Peyer's patch (tissue), 4 donors: ENCODE measurements around the gene SEMA5A. TPM values are rescaled to one million over a fixed set of nuclear protein-coding genes. Genes with fewer than 3 reads are reported as not detected.

Experiments used
- DNase-seq, 3 donors: peaks; one replicate each; pipeline ENCODE4 v3.0.0-alpha.2; 2017 to 2019
- H3K27ac ChIP-seq, 4 donors: fragments of 200-600 bp; sonication (generic); one replicate each; pipeline ENCODE4 v1.5.1; 2016 to 2019
- H3K27me3 ChIP-seq, 2 donors: fragments of 200-600 bp; sonication (generic); one replicate each; pipeline ENCODE4 v1.5.1; 2019
- H3K36me3 ChIP-seq, 3 donors: fragments of 200-600 bp; sonication (generic); one replicate each; pipeline ENCODE4 v1.5.1; 2016 to 2019
- H3K4me1 ChIP-seq, 4 donors: fragments of 200-600 bp; sonication (generic); one replicate each; pipeline ENCODE4 v1.5.1; 2016 to 2019
- H3K4me3 ChIP-seq, 4 donors: fragments of 200-600 bp; sonication (generic); 1 replicate in 3 of 4; 2 replicates in 1 of 4; pipeline ENCODE4 v1.5.1; 2016 to 2019; ENCODE audit warnings: mild to moderate bottlenecking in 1 of 4
- H3K9me3 ChIP-seq, 4 donors: fragments of 200-600 bp; sonication (generic); one replicate each; pipeline ENCODE4 v1.5.1; 2016 to 2019; ENCODE audit warnings: mild to moderate bottlenecking in 1 of 4
- POLR2A ChIP-seq, 2 donors: fragments of 450-650 bp; IDR thresholded peaks; one replicate each; pipeline ENCODE4 v1.5.1; 2017; ENCODE audit warnings: antibody characterized with exemption in 2 of 2, mild to moderate bottlenecking in 2 of 2, moderate library complexity in 2 of 2
- total RNA-seq, 4 donors: library from RNA; depleted of rRNA; stranded (reverse); fragments of >200 nt; gene quantifications; one replicate each; pipeline ENCODE4 v1.1.0, GENCODE V29; 2016
- TF ChIP-seq, protein P1 (sequence below), 6 experiments: fragments of 450-650 bp in 4 of 6; fragments of 200-600 bp in 2 of 6; sonication (generic) in 1 of 6; IDR thresholded peaks; one replicate each; pipeline ENCODE4 v1.5.1; 2017 to 2019; ENCODE audit warnings: antibody characterized with exemption in 6 of 6, mild to moderate bottlenecking in 3 of 6, moderate library complexity in 1 of 6

The SEMA5A gene
- total RNA-seq, 4 donors from 2014 or later: 11.6 to 22.5 (median 18.2) TPM

DNA sequence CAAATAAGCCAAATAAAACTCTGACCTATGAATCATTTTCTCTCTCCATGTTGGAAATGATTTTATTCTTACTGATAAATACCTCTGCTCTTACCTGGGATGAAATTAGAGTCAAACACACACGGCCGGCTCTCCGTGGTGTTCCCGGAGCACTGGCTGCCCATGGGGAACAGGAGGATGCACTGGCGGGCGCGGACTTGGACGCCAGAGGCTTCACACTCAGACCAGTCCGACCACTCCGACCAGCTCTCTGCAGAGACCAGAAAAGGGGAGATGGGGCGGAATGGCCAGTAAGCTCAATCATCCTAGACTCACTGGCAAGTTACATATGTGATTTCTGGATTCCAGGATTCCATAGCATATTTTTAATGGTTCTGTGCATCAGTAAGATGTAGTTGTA lies 494.1 kb downstream of the SEMA5A start:
- DNase-seq: no peak
- Histone ChIP-seq H3K27me3 (no peaks in the 10 kb centered on the region), H3K36me3 (peaks cover 0 to 6% (median 0%) of the 10 kb centered on the region in 3 donors)

DNA sequence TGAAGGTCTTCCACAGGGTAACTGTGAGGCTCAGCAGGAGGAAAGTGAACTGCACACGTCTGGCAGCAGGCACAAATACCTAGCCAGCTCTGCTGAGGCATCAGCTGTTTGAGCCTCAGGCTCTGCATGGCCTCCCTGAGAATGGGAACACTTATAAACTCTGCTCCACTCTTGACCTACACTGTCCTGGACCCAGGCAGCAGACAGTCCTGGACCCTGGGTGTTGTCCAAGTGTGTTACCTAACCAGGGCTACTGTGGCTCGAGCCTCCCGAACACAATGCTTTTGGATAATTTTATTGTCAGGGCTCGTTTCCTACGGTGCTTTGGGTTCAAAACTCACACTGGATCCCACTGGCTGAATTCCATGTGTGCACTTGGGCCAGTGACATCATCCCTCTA lies 497.9 kb downstream of the SEMA5A start:
- Histone ChIP-seq H3K9me3 (no peaks in the 10 kb centered on the region), H3K27ac (no peak overlapping the region), H3K27me3 (no peaks in the 10 kb centered on the region), H3K4me3 (no peak overlapping the region), H3K4me1 (no peaks in the 10 kb centered on the region), H3K36me3 (peaks cover 0 to 20% (median 0%) of the 10 kb centered on the region in 3 donors)
- DNase-seq: no peak
- TF ChIP-seq, protein P1, sequence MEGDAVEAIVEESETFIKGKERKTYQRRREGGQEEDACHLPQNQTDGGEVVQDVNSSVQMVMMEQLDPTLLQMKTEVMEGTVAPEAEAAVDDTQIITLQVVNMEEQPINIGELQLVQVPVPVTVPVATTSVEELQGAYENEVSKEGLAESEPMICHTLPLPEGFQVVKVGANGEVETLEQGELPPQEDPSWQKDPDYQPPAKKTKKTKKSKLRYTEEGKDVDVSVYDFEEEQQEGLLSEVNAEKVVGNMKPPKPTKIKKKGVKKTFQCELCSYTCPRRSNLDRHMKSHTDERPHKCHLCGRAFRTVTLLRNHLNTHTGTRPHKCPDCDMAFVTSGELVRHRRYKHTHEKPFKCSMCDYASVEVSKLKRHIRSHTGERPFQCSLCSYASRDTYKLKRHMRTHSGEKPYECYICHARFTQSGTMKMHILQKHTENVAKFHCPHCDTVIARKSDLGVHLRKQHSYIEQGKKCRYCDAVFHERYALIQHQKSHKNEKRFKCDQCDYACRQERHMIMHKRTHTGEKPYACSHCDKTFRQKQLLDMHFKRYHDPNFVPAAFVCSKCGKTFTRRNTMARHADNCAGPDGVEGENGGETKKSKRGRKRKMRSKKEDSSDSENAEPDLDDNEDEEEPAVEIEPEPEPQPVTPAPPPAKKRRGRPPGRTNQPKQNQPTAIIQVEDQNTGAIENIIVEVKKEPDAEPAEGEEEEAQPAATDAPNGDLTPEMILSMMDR (IDR thresholded peaks at IDR 0.05): no peak

More for the DNA sequence above, 494.1 kb downstream of the SEMA5A start:
- Histone ChIP-seq H3K9me3 (no peaks in the 10 kb centered on the region), H3K4me3 (no peak overlapping the region), H3K27ac (no peak overlapping the region), H3K4me1 (no peaks in the 10 kb centered on the region)
- TF ChIP-seq, protein P1 (IDR thresholded peaks at IDR 0.05): no peak
- no peak for TF ChIP-seq POLR2A (IDR thresholded peaks at IDR 0.05)

DNA sequence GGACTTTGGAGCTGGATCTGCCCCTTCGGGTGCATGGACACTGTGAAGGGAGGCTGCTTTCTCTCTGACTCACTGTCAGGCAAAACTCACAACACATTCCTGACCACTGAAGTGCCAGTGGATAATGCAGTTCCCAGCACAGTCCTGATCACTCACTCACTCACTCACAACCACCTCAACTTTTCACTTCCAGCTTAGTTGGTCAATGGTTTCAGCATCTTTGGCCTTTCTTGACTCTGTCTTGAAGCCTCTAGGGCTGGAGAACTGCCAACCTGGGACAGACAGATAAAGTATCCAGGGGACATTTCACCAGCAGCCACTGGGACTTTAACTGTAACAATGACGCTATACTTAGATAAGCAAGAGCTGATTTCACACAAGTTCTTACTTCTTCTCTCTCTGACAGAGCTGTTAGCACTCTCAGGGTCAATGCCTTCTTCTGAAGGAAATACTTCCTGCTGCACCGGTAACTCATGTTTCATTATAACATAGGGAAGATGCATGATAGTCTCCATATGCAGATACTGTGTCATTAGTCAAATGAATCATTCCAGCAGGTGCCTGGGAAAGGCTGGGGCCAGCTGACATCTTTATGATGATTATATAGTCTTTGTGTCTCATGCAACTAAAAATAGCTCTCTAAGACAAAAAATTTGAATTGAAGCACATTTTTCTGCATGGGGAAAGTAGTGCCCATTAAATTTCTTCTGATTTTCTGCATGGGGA lies 499.0 kb downstream of the SEMA5A start:
- no peak for TF ChIP-seq POLR2A (IDR thresholded peaks at IDR 0.05)
- TF ChIP-seq, protein P1 (IDR thresholded peaks at IDR 0.05): no peak
- H3K4me3 ChIP-seq: no peak overlapping the region

DNA sequence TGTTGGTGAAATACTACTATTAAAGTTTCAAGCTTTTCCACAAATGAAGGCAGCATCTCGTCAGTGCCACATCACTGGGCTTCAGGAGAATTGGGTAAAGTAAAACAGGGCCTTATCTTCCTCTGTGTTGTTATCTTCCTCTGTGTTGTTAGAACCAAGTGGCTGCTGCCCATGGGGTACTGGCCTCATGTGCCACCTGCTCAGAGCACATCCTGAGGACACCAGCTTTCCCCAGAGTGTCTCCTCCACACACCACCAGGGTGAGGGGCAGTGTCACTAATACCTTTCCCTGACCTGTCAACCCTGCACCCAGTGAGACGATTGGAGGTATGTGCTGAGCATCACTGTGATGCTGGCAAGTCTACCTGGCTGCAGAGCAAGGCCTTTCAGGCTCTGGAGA lies 499.9 kb downstream of the SEMA5A start:
- TF ChIP-seq POLR2A (IDR thresholded peaks at IDR 0.05): no peak
- TF ChIP-seq, protein P1 (IDR thresholded peaks at IDR 0.05): no peak
- no peaks in the 10 kb centered on the region for H3K4me1 ChIP-seq
- no peak overlapping the region for H3K4me3 ChIP-seq
- H3K27me3 ChIP-seq: no peaks in the 10 kb centered on the region
- no peak overlapping the region for H3K27ac ChIP-seq
- H3K9me3 ChIP-seq: no peaks in the 10 kb centered on the region
- no peak for DNase-seq
- peaks cover 0 to 14% (median 0%) of the 10 kb centered on the region in 3 donors for H3K36me3 ChIP-seq

More for the DNA sequence above, 499.0 kb downstream of the SEMA5A start:
- DNase-seq: no peak
- H3K4me1 ChIP-seq: no peaks in the 10 kb centered on the region
- peaks cover 0 to 16% (median 0%) of the 10 kb centered on the region in 3 donors for H3K36me3 ChIP-seq
- H3K27ac ChIP-seq: no peak overlapping the region
- no peaks in the 10 kb centered on the region for H3K9me3 ChIP-seq
- no peaks in the 10 kb centered on the region for H3K27me3 ChIP-seq

DNA sequence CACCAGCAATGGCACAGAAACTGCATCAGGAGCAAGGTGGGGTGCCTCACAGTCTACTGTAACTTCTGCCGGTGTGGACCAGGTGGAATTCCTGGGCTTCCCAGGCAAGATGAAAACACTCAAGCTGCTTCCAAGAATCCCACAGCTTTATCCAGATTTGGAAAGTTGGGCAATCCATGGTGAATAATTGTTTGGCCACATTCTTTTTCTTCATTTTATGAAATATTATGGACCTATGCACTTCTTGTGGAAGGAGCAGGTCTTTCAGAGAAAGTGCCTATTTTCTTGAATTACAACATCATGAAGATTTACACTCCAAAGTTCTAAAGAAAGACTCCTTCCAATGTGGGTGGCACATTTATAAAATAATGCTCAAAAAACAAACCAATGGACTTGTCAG lies 503.6 kb downstream of the SEMA5A start:
- H3K4me3 ChIP-seq: no peak overlapping the region
- H3K27me3 ChIP-seq: no peaks in the 10 kb centered on the region
- H3K36me3 ChIP-seq: peaks cover 0 to 14% (median 0%) of the 10 kb centered on the region in 3 donors
- TF ChIP-seq POLR2A (IDR thresholded peaks at IDR 0.05): no peak
- TF ChIP-seq, protein P1 (IDR thresholded peaks at IDR 0.05): no peak
- no peaks in the 10 kb centered on the region for H3K9me3 ChIP-seq
- H3K27ac ChIP-seq: no peak overlapping the region
- no peaks in the 10 kb centered on the region for H3K4me1 ChIP-seq
- DNase-seq: no peak
